ENCODE results near the gene SCCPDH. TPM values are rescaled to one million over a fixed set of nuclear protein-coding genes. Genes with fewer than 3 reads are reported as not detected.
A peak's percentile ranks its signal among the peaks of the same experiment; 100 is the strongest.

SCCPDH gene
- total RNA-seq, 3 donors from 2014 or later, result 11.3 to 30.8 (median 23.7) TPM

- no peak for TF ChIP-seq POLR2A (IDR thresholded peaks at IDR 0.05)
- TF ChIP-seq CTCF (IDR thresholded peaks at IDR 0.05), result no peak
- TF ChIP-seq POLR2AphosphoS5 (IDR thresholded peaks at IDR 0.05), result no peak
- H3K9me3 ChIP-seq, result no peaks in the 10 kb centered on the region
- H3K27me3 ChIP-seq, result no peaks in the 10 kb centered on the region
- H3K36me3 ChIP-seq, result no peaks in the 10 kb centered on the region
- H3K4me3 ChIP-seq, result no peak overlapping the region
- intact Hi-C loops (cut with DNase I; ENCODE audit: low total_unique reads), result no loop called here
- no peak for DNase-seq (ENCODE audit: low spot score in 2 of 2)
- H3K4me1 ChIP-seq, result no peaks in the 10 kb centered on the region
- H3K27ac ChIP-seq, result no peak overlapping the region
Measured at GRCh38 chr1:246760422-246761347, 36.5 kb downstream of the SCCPDH start.

- no peaks in the 10 kb centered on the region for H3K36me3 ChIP-seq
- intact Hi-C loops (cut with DNase I; ENCODE audit: low total_unique reads), result no loop called here
- no peak overlapping the region for H3K4me3 ChIP-seq
- H3K27me3 ChIP-seq, result no peaks in the 10 kb centered on the region
- no peak overlapping the region for H3K27ac ChIP-seq
- H3K4me1 ChIP-seq, result no peaks in the 10 kb centered on the region
- TF ChIP-seq CTCF (IDR thresholded peaks at IDR 0.05), result no peak
- no peak for TF ChIP-seq POLR2AphosphoS5 (IDR thresholded peaks at IDR 0.05)
- no peak for TF ChIP-seq POLR2A (IDR thresholded peaks at IDR 0.05)
- DNase-seq (ENCODE audit: low spot score in 2 of 2), result no peak
- no peaks in the 10 kb centered on the region for H3K9me3 ChIP-seq
Measured at GRCh38 chr1:246761396-246761795, 37.2 kb downstream of the SCCPDH start.

- Histone ChIP-seq H3K4me1 (no peaks in the 10 kb centered on the region), H3K36me3 (no peaks in the 10 kb centered on the region), H3K4me3 (no peak overlapping the region), H3K27ac (no peak overlapping the region), H3K9me3 (no peaks in the 10 kb centered on the region), H3K27me3 (no peaks in the 10 kb centered on the region)
- no peak for DNase-seq (ENCODE audit: low spot score in 2 of 2)
- intact Hi-C loops (cut with DNase I; ENCODE audit: low total_unique reads), result no loop called here
- TF ChIP-seq POLR2A (IDR thresholded peaks at IDR 0.05) (no peak), POLR2AphosphoS5 (IDR thresholded peaks at IDR 0.05) (no peak), CTCF (IDR thresholded peaks at IDR 0.05) (no peak)
Measured at GRCh38 chr1:246765521-246765920, 41.3 kb downstream of the SCCPDH start.

DNA sequence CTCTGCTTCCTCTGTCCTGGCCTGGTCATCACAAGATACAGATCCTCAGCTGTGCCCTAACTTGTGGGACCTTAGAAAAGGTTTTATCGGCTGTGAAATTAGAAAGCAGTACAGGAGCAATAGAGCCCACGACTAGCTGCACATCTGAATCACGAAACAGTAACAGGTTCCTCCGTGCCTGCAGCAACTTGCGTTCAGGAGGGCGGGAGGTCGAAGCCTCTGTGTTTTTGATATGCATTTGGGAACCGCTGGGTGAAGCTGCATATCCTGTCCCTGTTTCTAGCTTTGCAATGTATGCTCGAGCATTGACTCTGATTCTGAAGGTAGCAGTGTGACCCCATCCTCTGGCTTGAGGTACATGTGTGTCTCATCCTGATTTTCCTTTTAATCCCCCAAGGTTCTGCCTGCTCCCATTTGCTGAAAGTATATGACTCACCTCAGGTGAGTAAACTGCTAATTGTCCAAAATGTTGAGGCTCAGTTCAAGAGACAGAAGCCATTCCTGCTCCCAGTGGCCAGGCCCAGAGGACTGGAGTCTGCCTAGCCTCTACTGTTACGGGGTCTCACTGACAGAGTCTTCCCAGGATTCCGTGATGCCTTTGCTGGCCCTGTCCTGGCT is 44.3 kb downstream of the SCCPDH start:
- DNase-seq (ENCODE audit: low spot score in 2 of 2), result no peak
- intact Hi-C loops (cut with DNase I; ENCODE audit: low total_unique reads), result no loop called here
- H3K27me3 ChIP-seq, result no peaks in the 10 kb centered on the region
- no peaks in the 10 kb centered on the region for H3K9me3 ChIP-seq
- no peak overlapping the region for H3K4me3 ChIP-seq
- H3K4me1 ChIP-seq, result no peaks in the 10 kb centered on the region
- TF ChIP-seq CTCF (IDR thresholded peaks at IDR 0.05), result no peak
- TF ChIP-seq POLR2AphosphoS5 (IDR thresholded peaks at IDR 0.05), result no peak
- H3K27ac ChIP-seq, result no peak overlapping the region
- no peaks in the 10 kb centered on the region for H3K36me3 ChIP-seq

DNA sequence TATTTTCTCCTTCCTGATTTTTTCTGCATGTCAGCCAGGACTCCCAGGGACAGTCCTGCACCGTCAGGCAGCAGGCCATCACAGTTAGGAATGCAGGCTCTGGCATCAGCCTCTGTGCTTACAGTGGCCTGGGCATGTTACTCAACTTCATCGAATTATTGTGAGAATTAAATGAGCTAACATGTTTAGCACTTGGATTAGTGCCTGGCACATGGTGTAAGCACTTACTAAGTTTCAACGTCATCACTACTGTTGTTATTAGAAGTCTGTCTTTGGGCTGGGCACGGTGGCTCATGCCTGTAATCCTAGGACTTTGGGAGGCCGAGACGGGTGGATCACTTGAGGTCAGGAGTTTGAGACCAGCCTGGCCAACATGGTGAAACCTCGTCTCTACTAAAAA is 45.1 kb downstream of the SCCPDH start:
- Histone ChIP-seq H3K36me3 (no peaks in the 10 kb centered on the region), H3K4me3 (no peak overlapping the region), H3K9me3 (no peaks in the 10 kb centered on the region), H3K4me1 (no peaks in the 10 kb centered on the region), H3K27me3 (no peaks in the 10 kb centered on the region), H3K27ac (no peak overlapping the region)
- TF ChIP-seq CTCF (IDR thresholded peaks at IDR 0.05) (no peak), POLR2A (IDR thresholded peaks at IDR 0.05) (no peak), POLR2AphosphoS5 (IDR thresholded peaks at IDR 0.05) (peak in 1 of 3 donors; percentile 34)
- intact Hi-C loops (cut with DNase I; ENCODE audit: low total_unique reads), result no loop called here
- no peak for DNase-seq (ENCODE audit: low spot score in 2 of 2)
